HUES64 (cell line): ENCODE data around the gene TTC17.
"Not testable (repeated sequence)": the region's sequence is repeated elsewhere in the genome, so short reads cannot be mapped to it uniquely, and the experiment has no call there.

Experiments used
- H3K27ac ChIP-seq: 2 replicates; pipeline ENCODE4 v1.7.0; 2013; ENCODE audit warnings: low read depth, low read length, inconsistent platforms
- H3K27me3 ChIP-seq: 2 replicates; pipeline ENCODE4 v1.6.1; 2013; ENCODE audit warnings: mild to moderate bottlenecking, low read length; ENCODE audit not compliant: insufficient read depth
- H3K36me3 ChIP-seq: 2 replicates; pipeline ENCODE4 v1.6.1; 2013; ENCODE audit warnings: mild to moderate bottlenecking, low read length; ENCODE audit not compliant: insufficient read depth
- H3K4me1 ChIP-seq: 2 replicates; pipeline ENCODE4 v1.6.1; 2013; ENCODE audit warnings: mild to moderate bottlenecking, low read length, moderate library complexity; ENCODE audit not compliant: insufficient read depth
- H3K4me3 ChIP-seq: 2 replicates; pipeline ENCODE4 v1.5.1; 2013; ENCODE audit warnings: mild to moderate bottlenecking, low read length, moderate library complexity
- H3K9ac ChIP-seq: 2 replicates; pipeline ENCODE4 v1.6.1; 2013; ENCODE audit warnings: mild to moderate bottlenecking, low read depth, low read length
- H3K9me3 ChIP-seq: 2 replicates; pipeline ENCODE4 v1.6.1; 2013; ENCODE audit warnings: low read depth, low read length; ENCODE audit not compliant: insufficient read depth
- WGBS: fragments of 150-250, 120-280 bp; methylation state at CpG from one replicate; pipeline ENCODE4 v1.1.7; 2013; ENCODE audit warnings: missing lambda C conversion rate; 5-methylcytosine and 5-hydroxymethylcytosine counted together

TTC17 gene

GRCh38 chr11:43392713-43393112 lies 34.0 kb downstream of the TTC17 start:
- H3K9ac ChIP-seq, result no peak overlapping the region
- no peak overlapping the region for H3K27ac ChIP-seq
- H3K4me3 ChIP-seq, result no peak overlapping the region
- no peaks in the 10 kb centered on the region for H3K27me3 ChIP-seq
- WGBS, result 96% methylated on average over 5 of the region's 5 CpGs
- peaks cover 84% of the 10 kb centered on the region for H3K36me3 ChIP-seq
- H3K4me1 ChIP-seq, result peaks cover 4% of the 10 kb centered on the region; the same call in 1 of the 2 replicates
- no peaks in the 10 kb centered on the region for H3K9me3 ChIP-seq

GRCh38 chr11:43393765-43394355 lies 35.1 kb downstream of the TTC17 start:
- WGBS, result 94% methylated on average over 2 of the region's 2 CpGs
- Histone ChIP-seq H3K4me1 (peaks cover 4% of the 10 kb centered on the region; the same call in 1 of the 2 replicates), H3K9me3 (no peaks in the 10 kb centered on the region), H3K27me3 (no peaks in the 10 kb centered on the region), H3K36me3 (peaks cover 94% of the 10 kb centered on the region), H3K27ac (no peak overlapping the region), H3K9ac (no peak overlapping the region), H3K4me3 (no peak overlapping the region)

GRCh38 chr11:43396617-43397016 lies 37.9 kb downstream of the TTC17 start:
- 100% methylated on average over 3 of the region's 3 CpGs for WGBS
- peak overlapping the region; percentile 31; the same call in 1 of the 2 replicates for H3K9ac ChIP-seq

GRCh38 chr11:43397251-43397650 lies 38.5 kb downstream of the TTC17 start:
- WGBS, result 89% methylated on average over 2 of the region's 3 CpGs
- Histone ChIP-seq H3K4me1 (peaks cover 13% of the 10 kb centered on the region), H3K9ac (no peak overlapping the region), H3K4me3 (no peak overlapping the region), H3K27ac (no peak overlapping the region), H3K9me3 (no peaks in the 10 kb centered on the region), H3K36me3 (peaks cover 96% of the 10 kb centered on the region), H3K27me3 (no peaks in the 10 kb centered on the region)

More at GRCh38 chr11:43396617-43397016, 37.9 kb downstream of the TTC17 start:
- Histone ChIP-seq H3K27ac (no peak overlapping the region), H3K27me3 (no peaks in the 10 kb centered on the region), H3K4me1 (peaks cover 13% of the 10 kb centered on the region), H3K9me3 (no peaks in the 10 kb centered on the region), H3K36me3 (peaks cover 96% of the 10 kb centered on the region), H3K4me3 (no peak overlapping the region)

DNA sequence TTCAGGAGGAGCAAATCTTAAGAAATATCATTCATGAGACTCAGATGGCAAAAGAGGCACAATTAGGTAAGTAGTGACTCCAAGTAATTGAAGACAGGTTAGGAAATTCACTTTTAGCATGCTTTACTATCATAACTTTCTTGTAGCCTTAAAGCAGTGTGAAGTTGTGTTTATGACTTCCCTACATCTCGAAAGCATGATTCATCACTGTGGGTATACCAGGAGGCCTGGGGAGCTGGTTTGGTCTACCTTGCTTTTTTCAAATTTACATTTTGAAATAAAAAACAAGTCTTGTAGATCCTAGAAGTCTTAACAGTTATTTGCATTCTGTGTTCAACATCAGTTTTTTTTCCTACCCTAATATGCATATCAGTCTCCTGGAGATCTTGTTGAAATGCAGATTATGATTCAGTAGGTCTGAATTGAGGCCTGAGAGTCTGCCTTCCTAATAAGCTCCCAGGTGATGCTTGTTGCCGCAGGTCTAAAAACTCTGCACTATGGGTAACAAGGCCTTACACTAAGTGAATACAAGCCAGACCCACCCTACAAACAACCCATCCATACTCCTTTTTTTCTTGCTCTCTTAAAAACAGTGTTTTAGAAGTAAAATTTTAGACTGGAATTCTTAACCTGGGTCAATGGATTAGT lies 41.4 kb downstream of the TTC17 start:
- peaks cover 99% of the 10 kb centered on the region for H3K36me3 ChIP-seq
- WGBS, result 81% methylated on average over 1 of the region's 2 CpGs
- peaks cover 9% of the 10 kb centered on the region for H3K4me1 ChIP-seq
- H3K27ac ChIP-seq, result peak overlapping the region; percentile 45
- H3K9me3 ChIP-seq, result no peaks in the 10 kb centered on the region
- H3K9ac ChIP-seq, result no peak overlapping the region
- H3K4me3 ChIP-seq, result no peak overlapping the region
- H3K27me3 ChIP-seq, result no peaks in the 10 kb centered on the region

DNA sequence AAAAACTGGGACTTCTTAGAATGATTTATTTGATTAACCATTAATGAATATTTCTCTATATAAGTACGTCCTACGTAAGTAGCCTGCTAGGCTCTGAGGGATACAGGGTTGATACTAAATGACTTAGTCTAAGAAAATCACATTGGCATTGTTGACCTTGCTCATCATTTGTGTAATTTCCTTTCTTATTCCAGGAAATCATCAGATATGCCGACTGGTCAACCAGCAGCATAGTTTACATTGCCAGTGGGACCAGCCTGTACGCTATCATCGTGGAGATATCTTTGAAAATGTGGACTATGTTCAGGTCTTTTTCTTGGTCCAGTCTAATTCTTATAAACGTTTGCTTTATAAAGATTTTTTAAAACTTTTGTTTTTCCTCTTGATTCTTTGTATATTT lies 42.5 kb downstream of the TTC17 start:
- peaks cover 100% of the 10 kb centered on the region for H3K36me3 ChIP-seq

GRCh38 chr11:43401811-43402210 lies 43.1 kb downstream of the TTC17 start:
- H3K27ac ChIP-seq, H3K9ac ChIP-seq, H3K9me3 ChIP-seq, H3K27me3 ChIP-seq, H3K4me1 ChIP-seq, H3K4me3 ChIP-seq: not testable (repeated sequence)
- WGBS, result 96% methylated on average over 2 of the region's 4 CpGs
- H3K36me3 ChIP-seq, result peaks cover 100% of the 10 kb centered on the region

More for the DNA sequence above, 42.5 kb downstream of the TTC17 start:
- no peaks in the 10 kb centered on the region for H3K9me3 ChIP-seq
- no peak overlapping the region for H3K4me3 ChIP-seq
- WGBS, result 95% methylated on average over 5 of the region's 6 CpGs
- peaks cover 9% of the 10 kb centered on the region for H3K4me1 ChIP-seq
- no peaks in the 10 kb centered on the region for H3K27me3 ChIP-seq
- H3K27ac ChIP-seq, result no peak overlapping the region
- no peak overlapping the region for H3K9ac ChIP-seq

- H3K27ac ChIP-seq, result no peak overlapping the region
- WGBS, result 93% methylated on average over 4 of the region's 8 CpGs
- H3K9ac ChIP-seq, result no peak overlapping the region
- H3K9me3 ChIP-seq, result no peaks in the 10 kb centered on the region
- no peaks in the 10 kb centered on the region for H3K27me3 ChIP-seq
- H3K4me3 ChIP-seq, result no peak overlapping the region
- peaks cover 9% of the 10 kb centered on the region for H3K4me1 ChIP-seq
- H3K36me3 ChIP-seq, result peaks cover 100% of the 10 kb centered on the region
Measured at GRCh38 chr11:43403357-43404231, 44.9 kb downstream of the TTC17 start.

GRCh38 chr11:43404406-43404805 lies 45.7 kb downstream of the TTC17 start:
- no peak overlapping the region for H3K9ac ChIP-seq
- WGBS, result 89% methylated on average over 3 of the region's 3 CpGs
- H3K27ac ChIP-seq, result no peak overlapping the region
- no peaks in the 10 kb centered on the region for H3K27me3 ChIP-seq
- H3K4me3 ChIP-seq, result no peak overlapping the region
- H3K4me1 ChIP-seq, result peaks cover 9% of the 10 kb centered on the region
- no peaks in the 10 kb centered on the region for H3K9me3 ChIP-seq
- peaks cover 100% of the 10 kb centered on the region for H3K36me3 ChIP-seq

- peaks cover 5% of the 10 kb centered on the region for H3K4me1 ChIP-seq
- peaks cover 100% of the 10 kb centered on the region for H3K36me3 ChIP-seq
- no peaks in the 10 kb centered on the region for H3K27me3 ChIP-seq
- 98% methylated on average over 3 of the region's 3 CpGs for WGBS
- H3K27ac ChIP-seq, result no peak overlapping the region
- no peak overlapping the region for H3K4me3 ChIP-seq
- H3K9me3 ChIP-seq, result no peaks in the 10 kb centered on the region
- H3K9ac ChIP-seq, result no peak overlapping the region
Measured at GRCh38 chr11:43404836-43405479, 46.2 kb downstream of the TTC17 start.

DNA sequence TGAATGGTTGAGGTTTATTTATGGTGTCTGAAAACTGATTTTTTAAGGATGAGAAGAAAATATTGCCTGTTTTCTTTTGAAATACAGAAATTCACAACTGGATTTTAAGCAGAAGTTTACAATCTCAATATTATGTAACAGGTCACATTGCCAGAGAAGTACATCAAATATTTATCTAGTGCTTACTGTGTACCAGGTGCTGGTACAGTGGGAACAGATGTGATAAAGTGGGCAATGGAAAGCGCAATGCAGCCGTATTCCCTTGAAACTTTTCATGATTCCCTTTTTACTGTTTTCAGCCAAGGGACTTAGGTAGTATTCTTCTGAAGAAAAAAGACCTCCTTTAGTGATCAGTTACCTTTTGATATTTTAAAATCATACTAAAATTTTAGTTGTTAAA lies 49.6 kb downstream of the TTC17 start:
- WGBS, result 100% methylated on average over 1 of the region's 2 CpGs
- Histone ChIP-seq H3K36me3 (peaks cover 97% of the 10 kb centered on the region), H3K27ac (no peak overlapping the region)

More for the DNA sequence above, 49.6 kb downstream of the TTC17 start:
- Histone ChIP-seq H3K4me1 (no peaks in the 10 kb centered on the region), H3K27me3 (no peaks in the 10 kb centered on the region), H3K9me3 (no peaks in the 10 kb centered on the region), H3K4me3 (no peak overlapping the region), H3K9ac (no peak overlapping the region)
